HepG2 (cell line): ENCODE results near the gene ATP2C2. TPM values are rescaled to one million over a fixed set of nuclear protein-coding genes. Genes with fewer than 3 reads are reported as not detected.

Experiments used
- ATAC-seq: fragments of 200-7000 bp; cut with Tn5 transposase; 3 replicates; pipeline ENCODE4 v1.9.1; 2020; ENCODE audit warnings: mild to moderate bottlenecking, moderate library complexity
- BruUV-seq: library from RNA; stranded (reverse); fragments of 400-500 nt; replicated peaks from 2 replicates; lab custom pipeline; 2021; lab: Mats Ljungman, UMichigan
- CTCF ChIA-PET: fragments of 300-600 bp; formaldehyde crosslinking; extraction: SDS; loops from one replicate; lab custom pipeline; 2021; ENCODE audit warnings: low total read pairs, inconsistent platforms, low intra/inter-chr PET ratio; lab: Yijun Ruan, JAX
- POLR2A ChIA-PET: fragments of 350-600 bp; sonication (Branson Sonifier 250); formaldehyde crosslinking; loops from one replicate; lab custom pipeline; 2020; ENCODE audit warnings: antibody characterized with exemption, inconsistent platforms; lab: Yijun Ruan, JAX
- DNase-seq: peaks from one replicate; pipeline ENCODE4 v3.0.0-alpha.2; 2015; ENCODE audit warnings: low spot score
- FAIRE-seq: peaks from 3 replicates; lab custom pipeline; 2011; peaks lifted over from hg19 to GRCh38; lab: Jason Lieb, UNC
- H2AFZ ChIP-seq: one replicate; pipeline ENCODE4 v1.6.1; 2011; ENCODE audit warnings: low read length, inconsistent platforms
- H3K27ac ChIP-seq: fragments of 300-600 bp; 3 replicates; pipeline ENCODE4 v1.8.0; 2011; ENCODE audit warnings: mixed run types, mild to moderate bottlenecking, mixed read lengths, low read length, inconsistent platforms; ENCODE audit not compliant: insufficient read depth; ENCODE audit errors: extremely low read length
- H3K27me3 ChIP-seq, 2 experiments: fragments of 200-600 bp in 1 of 2; 2 replicates in 1 of 2; 3 replicates in 1 of 2; pipeline versions ENCODE4 v1.6.0 to v1.8.0; 2011; ENCODE audit warnings: low read length in 2 of 2, mild to moderate bottlenecking in 2 of 2, moderate library complexity in 2 of 2, inconsistent platforms in 1 of 2; ENCODE audit not compliant: insufficient read depth in 2 of 2, control insufficient read depth in 1 of 2
- H3K36me3 ChIP-seq, 2 experiments: fragments of 200-600 bp in 1 of 2; replicated peaks in 1 of 2; 2 replicates in 1 of 2; 3 replicates in 1 of 2; pipeline versions ENCODE4 v1.5.1 to v1.8.0; 2011; ENCODE audit warnings: low read length in 2 of 2, inconsistent platforms in 1 of 2; ENCODE audit not compliant: insufficient read depth in 2 of 2, control insufficient read depth in 1 of 2
- H3K4me1 ChIP-seq: 2 replicates; pipeline ENCODE4 v1.5.1; 2012; ENCODE audit warnings: low read length, inconsistent platforms; ENCODE audit not compliant: insufficient read depth
- H3K4me2 ChIP-seq: 2 replicates; pipeline ENCODE4 v1.6.0; 2011; ENCODE audit warnings: low read depth, low read length, inconsistent platforms
- H3K4me3 ChIP-seq, 3 experiments: fragments of 200-600 bp in 1 of 3; sonication (generic), shearing (Covaris generic) in 1 of 3; replicated peaks in 1 of 3; 2 replicates each; pipeline ENCODE4 v1.5.1; 2011 to 2016; ENCODE audit warnings: low read length in 3 of 3, inconsistent platforms in 2 of 3, low read depth in 2 of 3, mild to moderate bottlenecking in 2 of 3, control low read depth in 1 of 3, mixed read lengths in 1 of 3; ENCODE audit not compliant: insufficient read depth in 1 of 3
- H3K79me2 ChIP-seq: one replicate; pipeline ENCODE4 v1.6.1; 2011; ENCODE audit warnings: low read length, inconsistent platforms; ENCODE audit not compliant: insufficient read depth
- H3K9ac ChIP-seq: 2 replicates; pipeline ENCODE4 v1.6.0; 2011; ENCODE audit warnings: mild to moderate bottlenecking, low read depth, low read length, inconsistent platforms; ENCODE audit not compliant: insufficient read depth
- H3K9me3 ChIP-seq: 2 replicates; pipeline ENCODE4 v1.5.1; 2012; ENCODE audit warnings: mild to moderate bottlenecking, low read length
- H4K20me1 ChIP-seq: 2 replicates; pipeline ENCODE4 v1.6.0; 2011; ENCODE audit warnings: inconsistent platforms, mild to moderate bottlenecking, low read length, moderate library complexity; ENCODE audit not compliant: insufficient read depth
- MEIS1 ChIP-seq: sonication (generic); formaldehyde crosslinking; IDR thresholded peaks from 2 replicates; pipeline ENCODE4 v1.9.0; 2021; ENCODE audit warnings: mild to moderate bottlenecking, missing genetic modification reagents, moderate library complexity, borderline replicate concordance
- NFRKB ChIP-seq: fragments of 450-650 bp; IDR thresholded peaks from 2 replicates; pipeline ENCODE4 v1.6.1; 2017
- PRMT3 ChIP-seq: sonication (generic); formaldehyde crosslinking; IDR thresholded peaks from 2 replicates; pipeline ENCODE4 v1.8.1; 2022; ENCODE audit warnings: low read depth, mild to moderate bottlenecking, moderate library complexity, missing genetic modification reagents, borderline replicate concordance
- RBM39 ChIP-seq: fragments of 200-400 bp; formaldehyde crosslinking; IDR thresholded peaks from one replicate; pipeline ENCODE4 v1.6.1; 2018; ENCODE audit warnings: antibody characterized with exemption, mild to moderate bottlenecking, low read depth, low read length; ENCODE audit not compliant: poor library complexity, severe bottlenecking
- ZNF543 ChIP-seq: sonication (generic); formaldehyde crosslinking; IDR thresholded peaks from 2 replicates; pipeline ENCODE4 v1.4.0; 2020; ENCODE audit warnings: mild to moderate bottlenecking, missing genetic modification reagents
- ZNF883 ChIP-seq: sonication (generic); formaldehyde crosslinking; IDR thresholded peaks from 2 replicates; pipeline ENCODE4 v1.5.1; 2020; ENCODE audit warnings: mild to moderate bottlenecking, missing genetic modification reagents; ENCODE audit errors: not compliant biosample characterization
- WGBS: methylation state at CpG from one replicate; pipeline ENCODE4 v1.1.6; 2017; ENCODE audit warnings: low lambda C conversion rate; 5-methylcytosine and 5-hydroxymethylcytosine counted together
- in situ Hi-C: cut with HindIII; loops from 2 replicates; pipeline ENCODE4 v1.10.0; 2017; ENCODE audit warnings: low pct_unique_long_range_greater_than_20kb; ENCODE audit not compliant: extremely low pct_ligation_motif_present
- intact Hi-C: fragments of 100-400 bp; cut with micrococcal nuclease; formaldehyde crosslinking; loops from one replicate; pipeline ENCODE4 v1.10.0; 2022; ENCODE audit not compliant: unreplicated experiment
- polyA plus RNA-seq, 8 experiments: library from polyadenylated mRNA; depleted of rRNA in 3 of 8; stranded (reverse) in 7 of 8; unstranded in 1 of 8; fragments of >200 nt; fragmentation: Illumina TruSeq in 4 of 8; extraction: Trizol in 4 of 8; gene quantifications; 2 replicates each; pipeline versions ENCODE4 v1.2.1 to v1.2.3, GENCODE V29; 2011 to 2016; ENCODE audit warnings: low read depth in 4 of 8, missing spikeins in 1 of 8, mixed read lengths in 1 of 8; ENCODE audit not compliant: insufficient read depth in 1 of 8
- total RNA-seq, 5 experiments: library from RNA; depleted of rRNA; stranded (reverse); fragments of >200 nt; fragmentation: Illumina TruSeq; extraction: Trizol; gene quantifications; 2 replicates each; pipeline ENCODE4 v1.2.3, GENCODE V29; 2016; ENCODE audit warnings: low read depth in 1 of 5
- TF ChIP-seq, protein P1 (sequence below): sonication (generic); formaldehyde crosslinking; IDR thresholded peaks from 2 replicates; pipeline ENCODE4 v1.4.0; 2020; ENCODE audit warnings: missing genetic modification reagents
- TF ChIP-seq, protein P2 (sequence below): sonication (generic); formaldehyde crosslinking; IDR thresholded peaks from 2 replicates; pipeline ENCODE4 v1.4.0; 2020; ENCODE audit warnings: missing genetic modification reagents
- TF ChIP-seq, protein P3 (sequence below): sonication (generic); formaldehyde crosslinking; conservative IDR thresholded peaks from 2 replicates; pipeline ENCODE4 v1.4.0; 2020; ENCODE audit warnings: missing genetic modification reagents
- TF ChIP-seq, protein P4 (sequence below): sonication (generic); formaldehyde crosslinking; IDR thresholded peaks from 2 replicates; pipeline ENCODE4 v1.4.0; 2020; ENCODE audit warnings: missing genetic modification reagents
- TF ChIP-seq, protein P5 (sequence below): sonication (generic); formaldehyde crosslinking; conservative IDR thresholded peaks from 2 replicates; pipeline ENCODE4 v1.5.0; 2020; ENCODE audit warnings: missing genetic modification reagents

Gene ATP2C2
- total and polyA plus RNA-seq, 2 of the 13 experiments (the other 11 are each of a cell fraction or from before 2014, with no cell fraction given), result 0.07 TPM; not detected in 1

DNA sequence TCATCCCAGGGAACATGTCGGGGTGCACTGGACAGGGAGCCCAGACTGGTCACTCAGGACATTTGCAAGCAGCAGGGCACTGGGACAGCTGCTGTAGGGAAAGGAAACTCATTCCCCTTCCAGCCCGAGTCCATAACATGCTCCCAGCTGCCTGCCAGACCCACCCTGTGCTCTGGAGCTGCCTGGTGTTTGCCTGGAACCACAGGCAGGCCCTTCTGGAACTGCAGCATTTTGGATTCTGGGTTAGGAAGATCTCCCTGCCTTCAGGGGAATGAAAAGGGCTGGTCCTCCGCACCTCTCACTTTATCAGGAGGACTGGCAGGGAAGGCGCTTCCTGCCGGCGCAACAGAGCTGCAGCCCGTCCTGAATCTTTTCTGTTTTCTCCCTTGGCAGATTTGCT lies 94.9 kb downstream of the ATP2C2 start (continued):
- TF ChIP-seq RBM39 (no peak), ZNF543 (CRISPR knock-in tag) (no peak)
- TF ChIP-seq, protein P1, sequence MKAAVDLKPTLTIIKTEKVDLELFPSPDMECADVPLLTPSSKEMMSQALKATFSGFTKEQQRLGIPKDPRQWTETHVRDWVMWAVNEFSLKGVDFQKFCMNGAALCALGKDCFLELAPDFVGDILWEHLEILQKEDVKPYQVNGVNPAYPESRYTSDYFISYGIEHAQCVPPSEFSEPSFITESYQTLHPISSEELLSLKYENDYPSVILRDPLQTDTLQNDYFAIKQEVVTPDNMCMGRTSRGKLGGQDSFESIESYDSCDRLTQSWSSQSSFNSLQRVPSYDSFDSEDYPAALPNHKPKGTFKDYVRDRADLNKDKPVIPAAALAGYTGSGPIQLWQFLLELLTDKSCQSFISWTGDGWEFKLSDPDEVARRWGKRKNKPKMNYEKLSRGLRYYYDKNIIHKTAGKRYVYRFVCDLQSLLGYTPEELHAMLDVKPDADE, result no peak
- TF ChIP-seq, protein P2, sequence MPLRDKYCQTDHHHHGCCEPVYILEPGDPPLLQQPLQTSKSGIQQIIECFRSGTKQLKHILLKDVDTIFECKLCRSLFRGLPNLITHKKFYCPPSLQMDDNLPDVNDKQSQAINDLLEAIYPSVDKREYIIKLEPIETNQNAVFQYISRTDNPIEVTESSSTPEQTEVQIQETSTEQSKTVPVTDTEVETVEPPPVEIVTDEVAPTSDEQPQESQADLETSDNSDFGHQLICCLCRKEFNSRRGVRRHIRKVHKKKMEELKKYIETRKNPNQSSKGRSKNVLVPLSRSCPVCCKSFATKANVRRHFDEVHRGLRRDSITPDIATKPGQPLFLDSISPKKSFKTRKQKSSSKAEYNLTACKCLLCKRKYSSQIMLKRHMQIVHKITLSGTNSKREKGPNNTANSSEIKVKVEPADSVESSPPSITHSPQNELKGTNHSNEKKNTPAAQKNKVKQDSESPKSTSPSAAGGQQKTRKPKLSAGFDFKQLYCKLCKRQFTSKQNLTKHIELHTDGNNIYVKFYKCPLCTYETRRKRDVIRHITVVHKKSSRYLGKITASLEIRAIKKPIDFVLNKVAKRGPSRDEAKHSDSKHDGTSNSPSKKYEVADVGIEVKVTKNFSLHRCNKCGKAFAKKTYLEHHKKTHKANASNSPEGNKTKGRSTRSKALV (CRISPR knock-in tag), result no peak
- TF ChIP-seq, protein P3, sequence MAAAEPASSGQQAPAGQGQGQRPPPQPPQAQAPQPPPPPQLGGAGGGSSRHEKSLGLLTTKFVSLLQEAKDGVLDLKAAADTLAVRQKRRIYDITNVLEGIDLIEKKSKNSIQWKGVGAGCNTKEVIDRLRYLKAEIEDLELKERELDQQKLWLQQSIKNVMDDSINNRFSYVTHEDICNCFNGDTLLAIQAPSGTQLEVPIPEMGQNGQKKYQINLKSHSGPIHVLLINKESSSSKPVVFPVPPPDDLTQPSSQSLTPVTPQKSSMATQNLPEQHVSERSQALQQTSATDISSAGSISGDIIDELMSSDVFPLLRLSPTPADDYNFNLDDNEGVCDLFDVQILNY (CRISPR knock-in tag), result no peak

DNA sequence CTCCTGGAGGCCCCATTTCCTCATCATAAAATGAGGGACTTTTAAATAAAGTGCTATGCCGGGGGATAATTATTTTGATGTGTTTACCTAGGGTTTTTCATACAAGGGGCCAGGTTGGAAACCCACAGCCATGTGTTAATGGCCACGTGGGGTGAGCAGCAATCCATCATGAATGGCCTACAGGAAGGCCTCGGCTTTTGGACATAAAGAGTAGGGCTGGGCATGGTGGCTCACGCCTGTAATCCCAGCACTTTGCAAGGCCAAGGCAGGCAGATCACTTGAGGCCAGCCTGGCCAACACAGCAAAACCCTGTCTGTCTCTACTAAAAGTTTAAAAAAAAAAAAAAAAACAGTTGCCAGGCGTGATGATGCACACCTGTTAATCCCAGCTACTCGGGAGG lies 95.8 kb downstream of the ATP2C2 start:
- ATAC-seq, result no peak
- Histone ChIP-seq H3K9me3 (peaks cover 21% of the 10 kb centered on the region), H2AFZ (no peak overlapping the region), H4K20me1 (no peaks in the 10 kb centered on the region), H3K4me2 (no peak overlapping the region), H3K36me3 (peaks cover 0 to 2% of the 10 kb centered on the region in 2 experiments; a peak in 1 of 5 replicates), H3K9ac (no peak overlapping the region), H3K27ac (no peak overlapping the region), H3K4me1 (no peaks in the 10 kb centered on the region), H3K79me2 (no peaks in the 10 kb centered on the region), H3K27me3 (no peaks in the 10 kb centered on the region), H3K4me3 (no peak overlapping the region)
- in situ Hi-C loops, result no loop called here
- DNase-seq, result no peak
- POLR2A ChIA-PET, result no interaction called here
- WGBS, result 92% methylated on average over 6 of the region's 6 CpGs
- intact Hi-C loops, result no loop called here
- CTCF ChIA-PET, result no interaction called here
- FAIRE-seq, result no peak
- no TSS peak for BruUV-seq
- TF ChIP-seq MEIS1 (CRISPR knock-in tag), result no peak
- no peak for TF ChIP-seq NFRKB
- no peak for TF ChIP-seq PRMT3 (CRISPR knock-in tag)
- no peak for TF ChIP-seq ZNF883 (CRISPR knock-in tag)
- TF ChIP-seq, protein P4, sequence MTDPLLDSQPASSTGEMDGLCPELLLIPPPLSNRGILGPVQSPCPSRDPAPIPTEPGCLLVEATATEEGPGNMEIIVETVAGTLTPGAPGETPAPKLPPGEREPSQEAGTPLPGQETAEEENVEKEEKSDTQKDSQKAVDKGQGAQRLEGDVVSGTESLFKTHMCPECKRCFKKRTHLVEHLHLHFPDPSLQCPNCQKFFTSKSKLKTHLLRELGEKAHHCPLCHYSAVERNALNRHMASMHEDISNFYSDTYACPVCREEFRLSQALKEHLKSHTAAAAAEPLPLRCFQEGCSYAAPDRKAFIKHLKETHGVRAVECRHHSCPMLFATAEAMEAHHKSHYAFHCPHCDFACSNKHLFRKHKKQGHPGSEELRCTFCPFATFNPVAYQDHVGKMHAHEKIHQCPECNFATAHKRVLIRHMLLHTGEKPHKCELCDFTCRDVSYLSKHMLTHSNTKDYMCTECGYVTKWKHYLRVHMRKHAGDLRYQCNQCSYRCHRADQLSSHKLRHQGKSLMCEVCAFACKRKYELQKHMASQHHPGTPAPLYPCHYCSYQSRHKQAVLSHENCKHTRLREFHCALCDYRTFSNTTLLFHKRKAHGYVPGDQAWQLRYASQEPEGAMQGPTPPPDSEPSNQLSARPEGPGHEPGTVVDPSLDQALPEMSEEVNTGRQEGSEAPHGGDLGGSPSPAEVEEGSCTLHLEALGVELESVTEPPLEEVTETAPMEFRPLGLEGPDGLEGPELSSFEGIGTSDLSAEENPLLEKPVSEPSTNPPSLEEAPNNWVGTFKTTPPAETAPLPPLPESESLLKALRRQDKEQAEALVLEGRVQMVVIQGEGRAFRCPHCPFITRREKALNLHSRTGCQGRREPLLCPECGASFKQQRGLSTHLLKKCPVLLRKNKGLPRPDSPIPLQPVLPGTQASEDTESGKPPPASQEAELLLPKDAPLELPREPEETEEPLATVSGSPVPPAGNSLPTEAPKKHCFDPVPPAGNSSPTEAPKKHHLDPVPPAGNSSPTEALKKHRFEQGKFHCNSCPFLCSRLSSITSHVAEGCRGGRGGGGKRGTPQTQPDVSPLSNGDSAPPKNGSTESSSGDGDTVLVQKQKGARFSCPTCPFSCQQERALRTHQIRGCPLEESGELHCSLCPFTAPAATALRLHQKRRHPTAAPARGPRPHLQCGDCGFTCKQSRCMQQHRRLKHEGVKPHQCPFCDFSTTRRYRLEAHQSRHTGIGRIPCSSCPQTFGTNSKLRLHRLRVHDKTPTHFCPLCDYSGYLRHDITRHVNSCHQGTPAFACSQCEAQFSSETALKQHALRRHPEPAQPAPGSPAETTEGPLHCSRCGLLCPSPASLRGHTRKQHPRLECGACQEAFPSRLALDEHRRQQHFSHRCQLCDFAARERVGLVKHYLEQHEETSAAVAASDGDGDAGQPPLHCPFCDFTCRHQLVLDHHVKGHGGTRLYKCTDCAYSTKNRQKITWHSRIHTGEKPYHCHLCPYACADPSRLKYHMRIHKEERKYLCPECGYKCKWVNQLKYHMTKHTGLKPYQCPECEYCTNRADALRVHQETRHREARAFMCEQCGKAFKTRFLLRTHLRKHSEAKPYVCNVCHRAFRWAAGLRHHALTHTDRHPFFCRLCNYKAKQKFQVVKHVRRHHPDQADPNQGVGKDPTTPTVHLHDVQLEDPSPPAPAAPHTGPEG (CRISPR knock-in tag), result no peak
- TF ChIP-seq, protein P5, sequence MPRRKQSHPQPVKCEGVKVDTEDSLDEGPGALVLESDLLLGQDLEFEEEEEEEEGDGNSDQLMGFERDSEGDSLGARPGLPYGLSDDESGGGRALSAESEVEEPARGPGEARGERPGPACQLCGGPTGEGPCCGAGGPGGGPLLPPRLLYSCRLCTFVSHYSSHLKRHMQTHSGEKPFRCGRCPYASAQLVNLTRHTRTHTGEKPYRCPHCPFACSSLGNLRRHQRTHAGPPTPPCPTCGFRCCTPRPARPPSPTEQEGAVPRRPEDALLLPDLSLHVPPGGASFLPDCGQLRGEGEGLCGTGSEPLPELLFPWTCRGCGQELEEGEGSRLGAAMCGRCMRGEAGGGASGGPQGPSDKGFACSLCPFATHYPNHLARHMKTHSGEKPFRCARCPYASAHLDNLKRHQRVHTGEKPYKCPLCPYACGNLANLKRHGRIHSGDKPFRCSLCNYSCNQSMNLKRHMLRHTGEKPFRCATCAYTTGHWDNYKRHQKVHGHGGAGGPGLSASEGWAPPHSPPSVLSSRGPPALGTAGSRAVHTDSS (CRISPR knock-in tag), result no peak
